Loucy (cell line): ENCODE measurements around the gene COL25A1.

Experiments used
- CTCF ChIP-seq: fragments of 200-600 bp; sonication (generic); conservative IDR thresholded peaks from 2 replicates; pipeline ENCODE4 v1.5.1; 2014; ENCODE audit warnings: mild to moderate bottlenecking, antibody characterized with exemption, low read length
- EZH2phosphoT487 ChIP-seq: fragments of 200-600 bp; IDR thresholded peaks from 2 replicates; pipeline ENCODE4 v1.6.1; 2018; ENCODE audit warnings: antibody characterized with exemption, mild to moderate bottlenecking, moderate library complexity, borderline replicate concordance

GRCh38 chr4:108774809-108775530 is 527.5 kb downstream of the COL25A1 start:
- TF ChIP-seq CTCF = peak; percentile 18; the same call in 1 of the 2 replicates
- TF ChIP-seq EZH2phosphoT487 = no peak
